GM19372 (cell line): Measurements from ENCODE around the gene GRK2.

Experiments used
- ATAC-seq: cut with Tn5 transposase; IDR thresholded peaks from one replicate; pipeline ENCODE4 v1.9.1; 2021; ENCODE audit warnings: mild to moderate bottlenecking, low read depth, moderate library complexity; ENCODE audit not compliant: unreplicated experiment

The GRK2 gene

DNA sequence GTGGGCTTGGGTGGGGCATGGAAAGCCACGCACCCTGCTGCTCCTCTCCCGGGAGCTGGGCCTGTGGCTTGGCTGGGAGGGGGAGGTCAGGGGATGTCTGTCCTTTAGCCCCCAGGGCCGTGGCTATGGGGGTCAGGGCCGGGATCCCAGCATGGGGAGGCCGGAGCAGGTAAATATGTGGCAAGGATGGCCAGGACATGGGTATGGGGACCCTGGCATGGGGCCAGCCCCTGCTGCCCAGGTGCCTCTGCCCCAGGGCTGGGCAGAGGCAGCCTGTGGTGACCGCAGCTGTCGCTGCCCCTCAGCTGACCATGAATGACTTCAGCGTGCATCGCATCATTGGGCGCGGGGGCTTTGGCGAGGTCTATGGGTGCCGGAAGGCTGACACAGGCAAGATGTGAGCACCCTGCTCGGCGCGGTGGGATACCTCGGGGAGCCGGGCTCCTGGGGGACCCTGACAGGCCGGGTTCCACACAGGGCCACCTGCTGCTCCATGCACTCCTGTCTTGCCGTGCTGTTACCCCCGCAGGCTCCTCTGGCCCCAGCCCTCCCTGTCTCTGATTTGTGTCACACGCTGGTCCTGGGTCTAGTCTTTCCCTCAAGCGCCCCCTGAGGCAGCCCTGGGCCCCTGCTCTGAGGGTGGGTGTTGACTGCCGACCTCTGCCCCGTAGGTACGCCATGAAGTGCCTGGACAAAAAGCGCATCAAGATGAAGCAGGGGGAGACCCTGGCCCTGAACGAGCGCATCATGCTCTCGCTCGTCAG lies 14.7 kb downstream of the GRK2 start:
- no peak for ATAC-seq

DNA sequence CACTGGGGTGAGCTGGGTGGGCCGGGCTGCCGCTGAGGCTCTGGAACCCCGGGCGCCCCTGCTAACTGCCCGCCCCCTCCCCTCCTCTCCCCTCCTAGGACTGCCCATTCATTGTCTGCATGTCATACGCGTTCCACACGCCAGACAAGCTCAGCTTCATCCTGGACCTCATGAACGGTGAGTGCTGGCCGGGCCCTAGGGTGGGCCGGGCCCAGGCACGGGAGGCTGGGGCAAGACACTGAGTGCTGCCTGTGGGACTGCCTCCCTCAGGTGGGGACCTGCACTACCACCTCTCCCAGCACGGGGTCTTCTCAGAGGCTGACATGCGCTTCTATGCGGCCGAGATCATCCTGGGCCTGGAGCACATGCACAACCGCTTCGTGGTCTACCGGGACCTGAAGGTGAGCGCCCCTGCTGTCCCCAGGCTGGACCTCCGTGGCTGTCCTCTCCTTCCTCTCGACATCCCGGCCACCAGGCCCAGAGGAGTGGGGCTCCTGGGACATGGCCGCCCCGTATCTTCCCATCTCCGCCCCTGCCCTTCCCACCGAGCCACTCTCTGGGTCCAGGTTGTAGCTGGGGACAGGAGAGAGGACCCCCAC lies 15.4 kb downstream of the GRK2 start:
- ATAC-seq, result no peak

- no peak for ATAC-seq
These were observed 16.0 kb downstream of the GRK2 start for GRCh38 chr11:67282155-67282875.

- ATAC-seq, result no peak
These were observed 16.7 kb downstream of the GRK2 start for GRCh38 chr11:67282876-67283371.

- ATAC-seq, result no peak
These were observed 17.2 kb downstream of the GRK2 start for GRCh38 chr11:67283481-67283963.

- ATAC-seq, result no peak
These were observed 18.7 kb downstream of the GRK2 start for GRCh38 chr11:67284811-67285540.

DNA sequence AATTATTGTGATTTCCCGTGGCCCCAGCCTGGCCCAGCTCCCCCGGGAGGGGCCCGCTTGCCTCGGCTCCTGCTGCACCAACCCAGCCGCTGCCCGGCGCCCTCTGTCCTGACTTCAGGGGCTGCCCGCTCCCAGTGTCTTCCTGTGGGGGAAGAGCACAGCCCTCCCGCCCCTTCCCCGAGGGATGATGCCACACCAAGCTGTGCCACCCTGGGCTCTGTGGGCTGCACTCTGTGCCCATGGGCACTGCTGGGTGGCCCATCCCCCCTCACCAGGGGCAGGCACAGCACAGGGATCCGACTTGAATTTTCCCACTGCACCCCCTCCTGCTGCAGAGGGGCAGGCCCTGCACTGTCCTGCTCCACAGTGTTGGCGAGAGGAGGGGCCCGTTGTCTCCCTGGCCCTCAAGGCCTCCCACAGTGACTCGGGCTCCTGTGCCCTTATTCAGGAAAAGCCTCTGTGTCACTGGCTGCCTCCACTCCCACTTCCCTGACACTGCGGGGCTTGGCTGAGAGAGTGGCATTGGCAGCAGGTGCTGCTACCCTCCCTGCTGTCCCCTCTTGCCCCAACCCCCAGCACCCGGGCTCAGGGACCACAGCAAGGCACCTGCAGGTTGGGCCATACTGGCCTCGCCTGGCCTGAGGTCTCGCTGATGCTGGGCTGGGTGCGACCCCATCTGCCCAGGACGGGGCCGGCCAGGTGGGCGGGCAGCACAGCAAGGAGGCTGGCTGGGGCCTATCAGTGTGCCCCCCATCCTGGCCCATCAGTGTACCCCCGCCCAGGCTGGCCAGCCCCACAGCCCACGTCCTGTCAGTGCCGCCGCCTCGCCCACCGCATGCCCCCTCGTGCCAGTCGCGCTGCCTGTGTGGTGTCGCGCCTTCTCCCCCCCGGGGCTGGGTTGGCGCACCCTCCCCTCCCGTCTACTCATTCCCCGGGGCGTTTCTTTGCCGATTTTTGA lies 19.5 kb downstream of the GRK2 start:
- no peak for ATAC-seq

GRCh38 chr11:67286621-67287333 lies 20.5 kb downstream of the GRK2 start:
- no peak for ATAC-seq

- no peak for ATAC-seq
These were observed 21.3 kb downstream of the GRK2 start for GRCh38 chr11:67287355-67288197.

- no peak for ATAC-seq
These were observed 21.9 kb downstream of the GRK2 start for GRCh38 chr11:67288198-67288451.

- peak; percentile 70 for ATAC-seq
These were observed 22.4 kb downstream of the GRK2 start for GRCh38 chr11:67288452-67289225.

- ATAC-seq, result no peak
These were observed 23.0 kb downstream of the GRK2 start, which contains the start of gene ANKRD13D for GRCh38 chr11:67289226-67289650. ANKRD13D (plus strand) TSS chr11:67289303; CDS start chr11:67289461, 158 bp downstream.

DNA sequence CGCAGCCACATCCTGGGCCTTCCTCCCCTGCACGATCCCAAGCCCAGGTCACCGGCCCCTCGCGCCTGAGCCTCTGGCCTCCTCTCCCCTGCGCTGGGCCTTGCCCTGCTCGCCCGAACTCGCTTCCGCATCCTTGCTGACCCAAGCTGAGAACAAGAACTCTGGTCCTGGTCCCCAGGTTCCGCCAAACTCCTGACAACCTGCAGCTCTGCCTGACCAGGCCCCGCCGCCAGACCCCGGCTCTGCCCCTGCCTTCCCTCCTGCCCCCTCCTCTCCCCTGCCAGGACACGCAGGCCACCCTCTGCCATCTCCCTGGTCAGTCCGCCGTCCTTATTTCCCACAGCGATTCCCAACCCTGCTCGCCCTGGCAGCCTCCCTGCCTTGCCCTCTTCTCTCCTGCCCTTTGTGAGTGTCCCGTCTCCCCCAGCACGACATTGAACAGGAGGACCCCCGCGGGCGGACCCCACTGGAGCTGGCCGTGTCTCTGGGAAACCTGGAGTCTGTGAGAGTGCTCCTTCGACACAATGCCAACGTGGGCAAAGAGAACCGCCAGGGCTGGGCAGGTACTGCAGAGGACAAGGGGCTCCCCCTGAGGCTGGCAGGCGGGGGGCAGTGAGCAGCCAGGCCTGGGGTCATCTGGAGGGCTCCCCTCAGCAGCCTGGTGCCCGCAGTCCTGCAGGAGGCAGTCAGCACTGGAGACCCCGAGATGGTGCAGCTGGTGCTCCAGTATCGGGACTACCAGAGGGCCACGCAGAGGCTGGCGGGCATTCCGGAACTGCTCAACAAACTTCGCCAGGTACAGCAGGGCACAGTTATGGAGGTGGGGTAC lies 23.6 kb downstream of the GRK2 start:
- no peak for ATAC-seq

- no peak for ATAC-seq
These were observed 24.5 kb downstream of the GRK2 start for GRCh38 chr11:67290801-67291200.

- no peak for ATAC-seq
These were observed 25.5 kb downstream of the GRK2 start for GRCh38 chr11:67291481-67292381.
